Gastroesophageal sphincter (tissue), 3 donors: Measurements from ENCODE around the gene MAP7D2.

ENCODE experiments used
- CTCF ChIP-seq, 4 experiments: fragments of 200-600 bp in 2 of 4; fragments of 450-650 bp in 2 of 4; sonication (generic) in 1 of 4; IDR thresholded peaks; one replicate each; pipeline ENCODE4 v1.5.1; 2017 to 2019; ENCODE audit warnings: antibody characterized with exemption in 4 of 4, mild to moderate bottlenecking in 2 of 4, moderate library complexity in 2 of 4
- POLR2A ChIP-seq, 2 donors: fragments of 450-650 bp; IDR thresholded peaks; one replicate each; pipeline ENCODE4 v1.6.1; 2017; ENCODE audit warnings: antibody characterized with exemption in 2 of 2, mild to moderate bottlenecking in 2 of 2, moderate library complexity in 1 of 2

GRCh38 chrX:20143561-20143960 lies 26.9 kb upstream of the MAP7D2 start:
- TF ChIP-seq POLR2A (IDR thresholded peaks at IDR 0.05) (no peak), CTCF (IDR thresholded peaks at IDR 0.05) (no peak)
